IMR-90 (cell line): ENCODE results near the gene EDIL3.

Experiments used
- CTCF ChIP-seq: conservative IDR thresholded peaks from 2 replicates; pipeline ENCODE4 v1.5.1; 2012; ENCODE audit warnings: mild to moderate bottlenecking, low read depth, low read length, improper control_type of control experiment
- ELK1 ChIP-seq: fragments of 150-350 bp; IDR thresholded peaks from 2 replicates; pipeline ENCODE4 v1.6.1; 2016; ENCODE audit warnings: low read depth, mild to moderate bottlenecking, low read length, moderate library complexity, borderline replicate concordance
- POLR2A ChIP-seq: IDR thresholded peaks from 2 replicates; pipeline ENCODE4 v1.6.1; 2012; ENCODE audit warnings: mild to moderate bottlenecking, low read depth, low read length
- RAD21 ChIP-seq: IDR thresholded peaks from 2 replicates; pipeline ENCODE4 v1.6.1; 2012; ENCODE audit warnings: low read length, improper control_type of control experiment
- RFX5 ChIP-seq: IDR thresholded peaks from 2 replicates; pipeline ENCODE4 v1.8.0; 2012; ENCODE audit warnings: low read depth, mild to moderate bottlenecking, low read length, moderate library complexity
- SMC3 ChIP-seq: fragments of 150-350 bp; IDR thresholded peaks from 2 replicates; pipeline ENCODE4 v1.6.1; 2016; ENCODE audit warnings: low read depth, mild to moderate bottlenecking, antibody characterized with exemption, low read length, moderate library complexity

- TF ChIP-seq CTCF (no peak), POLR2A (no peak), RFX5 (no peak), ELK1 (no peak), SMC3 (no peak), RAD21 (no peak)
Measured at GRCh38 chr5:83972909-83973308, 411.8 kb downstream of the EDIL3 start.
